GM18909 (cell line): ENCODE results near the gene RNASE11.
"Not testable (repeated sequence)": the region's sequence is repeated elsewhere in the genome, so short reads cannot be mapped to it uniquely, and the experiment has no call there.

Source experiments
- ATAC-seq: cut with Tn5 transposase; IDR thresholded peaks from one replicate; pipeline ENCODE4 v1.9.1; 2021; ENCODE audit warnings: mild to moderate bottlenecking; ENCODE audit not compliant: unreplicated experiment, poor library complexity

Gene RNASE11

DNA sequence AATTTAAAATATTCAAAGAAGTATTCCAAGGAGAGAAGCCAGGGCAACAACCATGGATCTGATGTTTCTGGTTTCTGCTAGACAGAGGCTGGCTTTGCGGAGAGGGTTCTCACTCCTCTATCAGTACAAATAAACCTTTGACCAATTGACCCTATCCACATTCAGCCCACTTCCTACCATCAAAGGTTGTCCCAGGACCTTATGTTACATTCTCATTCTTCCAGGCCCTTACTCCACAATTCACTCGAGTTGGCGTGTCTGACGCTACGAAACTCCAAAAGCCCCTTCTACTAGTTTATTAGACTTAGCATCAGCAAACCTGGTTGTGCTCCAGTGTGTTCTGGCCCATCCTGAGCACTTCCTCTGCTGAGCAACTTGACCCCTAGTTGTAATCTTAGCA, 28.2 kb upstream of the RNASE11 start:
- ATAC-seq: no peak

- peak; percentile 2 for ATAC-seq
Observed at GRCh38 chr14:20614038-20614840, 26.4 kb upstream of the RNASE11 start.

GRCh38 chr14:20613094-20614037, 25.6 kb upstream of the RNASE11 start:
- peak; percentile 67 for ATAC-seq

GRCh38 chr14:20612403-20612802, 24.6 kb upstream of the RNASE11 start:
- no peak for ATAC-seq

DNA sequence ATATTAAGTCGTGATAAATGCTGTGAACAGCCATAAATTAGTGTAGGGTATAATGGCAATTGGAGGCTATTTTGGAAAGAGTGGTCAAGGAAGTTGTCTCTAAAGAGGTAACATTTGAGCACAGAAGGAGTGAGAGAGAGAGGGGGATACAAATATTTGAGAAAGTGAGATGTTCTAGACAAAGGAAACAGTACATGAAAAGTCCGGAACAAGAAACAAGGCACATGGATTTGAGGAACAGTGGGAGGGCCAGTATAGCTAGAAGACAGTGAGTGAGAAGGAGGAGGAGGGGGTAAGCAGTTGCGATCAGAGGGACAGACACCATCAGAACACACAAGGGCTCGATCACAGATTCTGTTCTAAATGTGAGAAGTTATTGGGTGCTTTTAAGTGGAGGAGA, 23.5 kb upstream of the RNASE11 start:
- no peak for ATAC-seq

GRCh38 chr14:20610002-20610765, 22.4 kb upstream of the RNASE11 start:
- peak; percentile 22 for ATAC-seq

DNA sequence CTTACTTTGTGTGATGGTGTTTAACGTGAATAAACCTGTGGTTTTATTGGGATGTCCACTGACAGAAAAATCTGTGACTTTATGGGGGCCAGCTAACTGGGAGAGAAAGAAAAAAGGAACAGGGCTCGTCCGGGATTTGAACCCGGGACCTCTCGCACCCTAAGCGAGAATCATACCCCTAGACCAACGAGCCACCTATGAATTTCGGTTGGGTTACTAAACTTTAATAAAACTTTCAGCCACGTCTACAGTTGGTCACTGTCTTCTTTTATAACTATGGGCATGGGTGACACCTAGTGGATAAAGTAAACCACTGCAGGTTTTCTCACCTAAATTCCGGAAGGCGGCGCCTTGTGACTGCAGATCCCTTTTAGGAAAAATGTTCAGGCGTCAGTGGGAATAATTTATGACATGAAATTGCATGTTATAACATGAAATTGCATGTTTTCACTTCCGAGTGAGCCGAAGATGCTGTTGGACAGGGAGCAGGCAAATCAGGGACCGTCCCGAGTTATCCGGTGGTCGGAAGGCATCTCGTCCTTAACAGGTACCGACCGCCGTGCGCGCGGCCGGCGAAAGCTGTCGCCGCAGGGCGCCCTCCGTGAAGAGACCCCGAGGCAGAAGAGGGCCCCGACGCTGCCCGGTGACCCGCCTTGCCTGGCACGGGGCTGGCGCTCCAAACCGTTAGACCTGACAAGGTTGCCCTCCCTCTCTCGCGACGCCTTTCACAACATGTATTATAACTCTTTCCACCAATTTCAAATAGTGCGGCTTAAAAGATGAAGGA, 21.6 kb upstream of the RNASE11 start:
- ATAC-seq: peak; percentile 23

- no peak for ATAC-seq
Observed at GRCh38 chr14:20608383-20609110, 20.7 kb upstream of the RNASE11 start.

DNA sequence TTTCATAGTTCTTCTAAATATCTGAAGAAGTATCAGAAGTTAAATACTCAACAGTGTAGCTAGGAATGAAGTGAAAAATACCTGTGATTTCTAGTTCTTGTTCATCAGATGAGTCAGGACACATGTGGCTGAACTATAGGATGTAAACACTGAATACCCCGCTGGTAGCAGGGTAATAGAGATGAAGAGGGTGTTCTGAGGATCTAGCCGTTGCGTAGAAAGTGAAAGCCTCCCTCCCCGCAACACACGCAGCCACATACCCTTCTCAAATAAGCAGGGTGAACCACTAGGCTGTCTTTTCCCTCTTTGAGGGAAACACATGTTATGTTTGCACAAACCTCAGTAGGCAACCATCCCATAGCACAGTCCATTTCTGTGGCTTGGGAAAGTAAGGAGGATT, 19.8 kb upstream of the RNASE11 start:
- ATAC-seq: no peak

DNA sequence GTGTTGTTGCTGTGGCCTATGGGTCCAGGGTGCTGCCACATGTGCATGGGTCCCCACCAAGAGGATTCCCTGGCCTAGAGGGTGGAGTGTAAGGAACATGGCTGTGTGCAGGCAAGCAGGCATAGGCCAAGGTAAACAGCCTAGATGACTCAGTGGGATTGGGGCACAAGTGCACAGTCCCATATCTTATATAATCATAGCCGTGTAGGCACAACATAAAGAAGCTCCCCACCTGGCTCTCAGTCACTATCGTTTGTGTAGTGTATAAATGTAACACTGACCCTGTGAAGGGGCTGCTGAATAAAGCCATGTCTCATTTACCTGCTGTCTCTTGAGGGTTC, 19.1 kb upstream of the RNASE11 start:
- ATAC-seq: no peak

- no peak for ATAC-seq
Observed at GRCh38 chr14:20606190-20606901, 18.5 kb upstream of the RNASE11 start.

- no peak for ATAC-seq
Observed at GRCh38 chr14:20603813-20604690, 16.3 kb upstream of the RNASE11 start.

DNA sequence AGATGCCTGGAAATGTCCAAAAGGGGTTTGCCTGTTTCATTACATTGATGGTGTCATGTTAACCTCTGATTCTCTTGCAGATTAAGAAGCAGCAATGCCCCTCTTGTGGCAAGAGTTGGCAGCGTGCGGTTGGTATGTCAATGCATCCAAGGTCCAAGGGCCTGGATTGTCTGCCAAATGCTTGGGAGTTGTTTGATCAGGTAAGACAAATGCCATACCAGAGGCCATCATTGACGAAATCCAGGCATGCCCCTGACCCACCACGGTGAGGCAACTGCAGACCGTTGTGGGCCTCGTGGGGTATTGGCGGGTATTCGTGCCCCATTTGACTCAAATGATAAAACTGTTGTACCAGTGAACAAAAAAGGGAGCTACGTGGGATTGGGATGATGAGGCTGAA, 14.8 kb upstream of the RNASE11 start:
- ATAC-seq: no peak

DNA sequence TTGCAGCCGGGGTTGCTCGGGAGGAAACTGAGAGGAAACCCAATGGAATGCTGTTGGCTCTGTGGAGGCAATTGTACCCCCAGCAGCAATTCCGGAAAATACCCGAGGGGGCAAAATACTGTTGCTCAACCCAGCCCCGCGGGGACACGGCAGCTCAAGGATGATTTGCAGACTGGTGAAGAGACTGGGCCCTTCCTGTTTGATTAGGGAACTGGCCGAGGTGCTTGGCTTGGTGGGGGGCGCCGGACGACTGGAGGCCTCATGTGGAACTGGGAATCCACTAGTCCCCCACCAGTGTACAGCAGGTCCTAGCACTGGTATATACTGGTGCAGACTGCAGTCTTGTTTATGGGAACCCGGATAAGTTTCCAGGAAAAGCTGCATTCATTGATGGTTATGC, 13.7 kb upstream of the RNASE11 start:
- no peak for ATAC-seq

DNA sequence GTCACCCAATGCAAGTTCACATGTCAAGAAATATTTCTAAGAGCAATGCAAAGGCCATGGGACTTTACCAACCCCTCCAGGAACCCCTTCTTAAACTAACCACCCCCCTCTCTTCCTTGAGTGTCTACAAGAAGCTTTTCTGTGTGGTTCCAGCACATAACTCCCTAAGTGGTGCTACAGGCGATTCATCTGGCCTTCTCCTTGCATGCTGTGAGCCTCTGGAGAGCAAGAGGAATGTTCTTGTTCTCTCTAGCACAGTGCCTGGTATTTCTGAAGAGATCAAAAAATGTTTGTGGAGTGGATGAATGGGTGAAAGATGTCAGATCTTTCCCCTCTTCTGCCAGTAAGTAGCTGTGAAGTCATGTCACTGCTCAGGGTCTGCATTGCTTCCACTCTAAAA, 9.3 kb upstream of the RNASE11 start:
- ATAC-seq: no peak

DNA sequence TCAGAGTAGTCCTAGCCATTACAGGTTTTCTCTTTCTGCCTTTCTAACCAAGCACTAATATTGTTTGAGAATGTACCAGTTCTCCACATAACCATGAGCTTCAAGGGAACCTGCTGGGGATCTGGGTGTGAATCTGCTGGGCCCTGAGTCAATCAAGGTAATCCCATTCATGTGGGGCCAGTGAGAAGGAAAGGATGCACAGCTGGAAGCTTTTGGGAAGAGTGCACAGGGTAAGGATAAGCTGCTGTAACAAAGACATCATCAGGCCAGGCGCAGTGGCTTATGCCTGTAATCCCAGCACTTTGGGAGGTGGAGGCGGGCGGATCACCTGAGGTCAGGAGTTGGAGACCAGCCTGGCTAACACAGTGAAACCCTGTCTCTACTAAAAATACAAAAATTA, 7.9 kb upstream of the RNASE11 start:
- ATAC-seq: not testable (repeated sequence)

DNA sequence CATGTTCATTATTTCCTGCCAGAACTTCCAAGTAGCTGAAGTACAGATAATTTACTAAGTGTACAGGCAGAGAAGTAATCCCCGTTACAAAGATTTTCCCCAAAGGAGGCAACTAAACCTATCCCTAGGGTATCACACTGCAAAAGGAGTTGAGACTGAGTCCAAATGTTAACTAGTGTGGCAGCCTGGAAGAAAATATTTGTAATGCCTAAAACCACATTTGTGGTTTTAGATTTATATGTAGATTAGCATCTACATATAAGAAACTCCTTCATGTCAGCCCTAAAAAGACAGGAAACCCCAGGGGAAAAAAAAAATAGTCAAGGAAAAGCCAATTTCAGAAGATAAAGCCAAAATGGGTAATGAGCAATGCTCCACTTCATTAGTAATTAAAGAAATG, 4.8 kb upstream of the RNASE11 start:
- ATAC-seq: no peak

DNA sequence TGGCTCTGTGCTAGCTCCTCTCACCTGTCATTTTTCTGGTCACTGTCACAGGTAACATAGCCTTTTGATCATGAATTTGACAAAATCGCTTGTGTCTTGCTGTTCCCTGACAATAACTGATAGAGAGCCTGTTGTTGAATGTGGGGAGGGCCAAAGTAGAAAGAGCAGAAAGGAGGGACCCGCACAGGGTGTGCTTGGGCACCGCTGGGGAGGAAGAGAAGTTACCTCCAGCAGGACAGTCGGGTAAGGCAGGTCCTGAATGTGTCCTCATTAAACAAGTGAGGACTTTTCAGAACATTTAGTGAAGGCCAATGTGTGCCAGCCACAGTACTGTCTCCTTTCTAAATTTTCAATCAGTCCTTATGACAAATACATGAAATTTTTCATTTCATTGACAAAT, 3.4 kb upstream of the RNASE11 start, which contains the start of gene RNASE12:
RNASE12 (minus strand) TSS at position 142 of the 400 bp plus-strand sequence. CDS start 653 bp downstream, outside the sequence.
- ATAC-seq: no peak
